HepG2 (cell line): ENCODE measurements around the gene ZKSCAN8.

Experiments used
- MEIS1 ChIP-seq: sonication (generic); formaldehyde crosslinking; IDR thresholded peaks from 2 replicates; pipeline ENCODE4 v1.9.0; 2021; ENCODE audit warnings: mild to moderate bottlenecking, missing genetic modification reagents, moderate library complexity, borderline replicate concordance
- POLR2A ChIP-seq, 2 experiments: IDR thresholded peaks; 2 replicates each; pipeline ENCODE4 v1.6.1; 2011; ENCODE audit warnings: low read depth in 2 of 2, low read length in 2 of 2, mild to moderate bottlenecking in 1 of 2, moderate library complexity in 1 of 2; ENCODE audit not compliant: insufficient read depth in 1 of 2
- RBM39 ChIP-seq: fragments of 200-400 bp; formaldehyde crosslinking; IDR thresholded peaks from one replicate; pipeline ENCODE4 v1.6.1; 2018; ENCODE audit warnings: antibody characterized with exemption, mild to moderate bottlenecking, low read depth, low read length; ENCODE audit not compliant: poor library complexity, severe bottlenecking
- YEATS2 ChIP-seq: sonication (generic); formaldehyde crosslinking; IDR thresholded peaks from 2 replicates; pipeline ENCODE4 v1.4.0; 2020; ENCODE audit warnings: missing genetic modification reagents, borderline replicate concordance
- ZNF263 ChIP-seq: sonication (generic); formaldehyde crosslinking; IDR thresholded peaks from 2 replicates; pipeline ENCODE4 v1.4.0; 2020; ENCODE audit warnings: missing genetic modification reagents
- ZNF317 ChIP-seq: sonication (generic); formaldehyde crosslinking; IDR thresholded peaks from 2 replicates; pipeline ENCODE4 v1.5.0; 2020; ENCODE audit warnings: mild to moderate bottlenecking, missing genetic modification reagents
- TF ChIP-seq, protein P1 (sequence below): IDR thresholded peaks from 2 replicates; pipeline ENCODE4 v1.6.1; 2012; ENCODE audit warnings: inconsistent platforms
- TF ChIP-seq, protein P2 (sequence below): sonication (generic); formaldehyde crosslinking; IDR thresholded peaks from 2 replicates; pipeline ENCODE4 v1.4.0; 2020; ENCODE audit warnings: missing genetic modification reagents, borderline replicate concordance
- TF ChIP-seq, protein P3 (sequence below): sonication (generic); formaldehyde crosslinking; IDR thresholded peaks from 2 replicates; pipeline ENCODE4 v1.9.0; 2021; ENCODE audit warnings: missing genetic modification reagents, mild to moderate bottlenecking, borderline replicate concordance

DNA sequence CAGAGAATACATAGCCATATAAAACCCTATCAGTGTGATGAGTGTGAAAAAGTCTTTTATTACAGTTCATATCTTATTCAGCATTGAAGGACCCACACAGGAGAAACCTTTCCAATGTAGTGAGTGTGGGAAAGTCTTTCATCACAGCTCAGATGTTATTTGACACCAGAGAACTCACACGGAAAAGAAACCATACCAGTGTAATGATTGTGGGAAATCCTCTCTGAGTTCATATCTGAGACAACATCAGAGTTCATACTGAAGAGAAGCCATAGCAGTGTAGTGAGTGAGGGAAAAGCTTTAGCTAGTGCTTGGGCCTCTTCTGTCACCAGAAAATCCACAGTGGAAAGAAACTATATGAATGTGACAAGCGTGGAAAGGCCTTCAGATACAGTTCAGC lies 25.9 kb upstream of the ZKSCAN8 start:
- no peak for TF ChIP-seq RBM39
- no peak for TF ChIP-seq ZNF263 (CRISPR knock-in tag)
- TF ChIP-seq ZNF317 (CRISPR knock-in tag) = no peak
- TF ChIP-seq POLR2A (IDR thresholded peaks at IDR 0.05; ENCODE audit: insufficient read depth in 1 of 2, low read depth in 2 of 2, low read length in 2 of 2) = no peak
- TF ChIP-seq MEIS1 (CRISPR knock-in tag) = no peak
- TF ChIP-seq, protein P1, sequence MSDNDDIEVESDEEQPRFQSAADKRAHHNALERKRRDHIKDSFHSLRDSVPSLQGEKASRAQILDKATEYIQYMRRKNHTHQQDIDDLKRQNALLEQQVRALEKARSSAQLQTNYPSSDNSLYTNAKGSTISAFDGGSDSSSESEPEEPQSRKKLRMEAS = no peak
- TF ChIP-seq, protein P2, sequence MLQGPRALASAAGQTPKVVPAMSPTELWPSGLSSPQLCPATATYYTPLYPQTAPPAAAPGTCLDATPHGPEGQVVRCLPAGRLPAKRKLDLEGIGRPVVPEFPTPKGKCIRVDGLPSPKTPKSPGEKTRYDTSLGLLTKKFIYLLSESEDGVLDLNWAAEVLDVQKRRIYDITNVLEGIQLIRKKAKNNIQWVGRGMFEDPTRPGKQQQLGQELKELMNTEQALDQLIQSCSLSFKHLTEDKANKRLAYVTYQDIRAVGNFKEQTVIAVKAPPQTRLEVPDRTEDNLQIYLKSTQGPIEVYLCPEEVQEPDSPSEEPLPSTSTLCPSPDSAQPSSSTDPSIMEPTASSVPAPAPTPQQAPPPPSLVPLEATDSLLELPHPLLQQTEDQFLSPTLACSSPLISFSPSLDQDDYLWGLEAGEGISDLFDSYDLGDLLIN (CRISPR knock-in tag) = no peak
- no peak for TF ChIP-seq YEATS2 (CRISPR knock-in tag)
- TF ChIP-seq, protein P3, sequence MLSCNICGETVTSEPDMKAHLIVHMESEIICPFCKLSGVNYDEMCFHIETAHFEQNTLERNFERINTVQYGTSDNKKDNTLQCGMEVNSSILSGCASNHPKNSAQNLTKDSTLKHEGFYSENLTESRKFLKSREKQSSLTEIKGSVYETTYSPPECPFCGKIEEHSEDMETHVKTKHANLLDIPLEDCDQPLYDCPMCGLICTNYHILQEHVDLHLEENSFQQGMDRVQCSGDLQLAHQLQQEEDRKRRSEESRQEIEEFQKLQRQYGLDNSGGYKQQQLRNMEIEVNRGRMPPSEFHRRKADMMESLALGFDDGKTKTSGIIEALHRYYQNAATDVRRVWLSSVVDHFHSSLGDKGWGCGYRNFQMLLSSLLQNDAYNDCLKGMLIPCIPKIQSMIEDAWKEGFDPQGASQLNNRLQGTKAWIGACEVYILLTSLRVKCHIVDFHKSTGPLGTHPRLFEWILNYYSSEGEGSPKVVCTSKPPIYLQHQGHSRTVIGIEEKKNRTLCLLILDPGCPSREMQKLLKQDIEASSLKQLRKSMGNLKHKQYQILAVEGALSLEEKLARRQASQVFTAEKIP = no peak
